Upper lobe of left lung (tissue), 6 donors: ENCODE results near the gene PRKAG2. TPM values are rescaled to one million over a fixed set of nuclear protein-coding genes. Genes with fewer than 3 reads are reported as not detected.

Source experiments
- ATAC-seq, 2 donors: fragments of 200-7000 bp; cut with Tn5 transposase; one replicate each; pipeline ENCODE4 v1.9.1; 2022; ENCODE audit warnings: mild to moderate bottlenecking in 2 of 2, moderate library complexity in 2 of 2; ENCODE audit not compliant: low FRiP score in 2 of 2
- DNase-seq, 2 donors: peaks; one replicate each; pipeline ENCODE4 v3.0.0-alpha.2; 2019 to 2020
- H3K27ac ChIP-seq, 4 donors: fragments of 200-600 bp; sonication (generic); one replicate each; pipeline ENCODE4 v1.5.1; 2016 to 2019
- H3K27me3 ChIP-seq, 4 donors: fragments of 200-600 bp; sonication (generic); one replicate each; pipeline ENCODE4 v1.5.1; 2017 to 2019
- H3K36me3 ChIP-seq, 4 donors: fragments of 200-600 bp; sonication (generic); one replicate each; pipeline ENCODE4 v1.5.1; 2016 to 2019
- H3K4me1 ChIP-seq, 4 donors: fragments of 200-600 bp; sonication (generic); one replicate each; pipeline ENCODE4 v1.5.1; 2018 to 2019
- H3K4me3 ChIP-seq, 4 donors: fragments of 200-600 bp; sonication (generic); one replicate each; pipeline ENCODE4 v1.5.1; 2017 to 2019; ENCODE audit warnings: mild to moderate bottlenecking in 2 of 4, moderate library complexity in 1 of 4
- H3K9me3 ChIP-seq, 4 donors: fragments of 200-600 bp; sonication (generic); one replicate each; pipeline ENCODE4 v1.5.1; 2018 to 2019
- EP300 ChIP-seq, 4 donors: sonication (generic); formaldehyde crosslinking; IDR thresholded peaks; one replicate each; pipeline ENCODE4 v1.5.1; 2017; ENCODE audit warnings: antibody characterized with exemption in 4 of 4, control low read depth in 2 of 4
- POLR2A ChIP-seq, 4 donors: fragments of 450-650 bp; IDR thresholded peaks; one replicate each; pipeline ENCODE4 v1.5.1; 2016 to 2017; ENCODE audit warnings: antibody characterized with exemption in 4 of 4, mild to moderate bottlenecking in 2 of 4
- POLR2AphosphoS5 ChIP-seq, 2 donors: sonication (generic); formaldehyde crosslinking; IDR thresholded peaks; one replicate each; pipeline ENCODE4 v1.5.1; 2017; ENCODE audit warnings: antibody characterized with exemption in 2 of 2
- WGBS, 2 donors: methylation state at CpG; one replicate each; pipeline ENCODE4 v1.1.5; 2017 to 2018; 5-methylcytosine and 5-hydroxymethylcytosine counted together
- total RNA-seq, 6 donors: library from RNA; depleted of rRNA in 4 of 6; stranded (reverse); fragments of >200 nt in 4 of 6; gene quantifications; one replicate each; pipeline versions ENCODE4 v1.1.0 to v1.2.1, GENCODE V29; 2016 to 2021
- TF ChIP-seq, protein P1 (sequence below), 6 experiments: fragments of 450-650 bp in 4 of 6; fragments of 200-600 bp in 2 of 6; sonication (generic) in 2 of 6; IDR thresholded peaks; one replicate each; pipeline ENCODE4 v1.5.1; 2016 to 2019; ENCODE audit warnings: antibody characterized with exemption in 6 of 6
- donor health status: DM: no; HTN: no; CAD: no; lungs with moderate emphysema.
- donor health status: DM: no; HTN: yes; CAD: no; lungs with severe emphysema.

Gene PRKAG2
- total RNA-seq, 6 donors from 2014 or later, result 20.6 to 68.1 (median 29.6) TPM

DNA sequence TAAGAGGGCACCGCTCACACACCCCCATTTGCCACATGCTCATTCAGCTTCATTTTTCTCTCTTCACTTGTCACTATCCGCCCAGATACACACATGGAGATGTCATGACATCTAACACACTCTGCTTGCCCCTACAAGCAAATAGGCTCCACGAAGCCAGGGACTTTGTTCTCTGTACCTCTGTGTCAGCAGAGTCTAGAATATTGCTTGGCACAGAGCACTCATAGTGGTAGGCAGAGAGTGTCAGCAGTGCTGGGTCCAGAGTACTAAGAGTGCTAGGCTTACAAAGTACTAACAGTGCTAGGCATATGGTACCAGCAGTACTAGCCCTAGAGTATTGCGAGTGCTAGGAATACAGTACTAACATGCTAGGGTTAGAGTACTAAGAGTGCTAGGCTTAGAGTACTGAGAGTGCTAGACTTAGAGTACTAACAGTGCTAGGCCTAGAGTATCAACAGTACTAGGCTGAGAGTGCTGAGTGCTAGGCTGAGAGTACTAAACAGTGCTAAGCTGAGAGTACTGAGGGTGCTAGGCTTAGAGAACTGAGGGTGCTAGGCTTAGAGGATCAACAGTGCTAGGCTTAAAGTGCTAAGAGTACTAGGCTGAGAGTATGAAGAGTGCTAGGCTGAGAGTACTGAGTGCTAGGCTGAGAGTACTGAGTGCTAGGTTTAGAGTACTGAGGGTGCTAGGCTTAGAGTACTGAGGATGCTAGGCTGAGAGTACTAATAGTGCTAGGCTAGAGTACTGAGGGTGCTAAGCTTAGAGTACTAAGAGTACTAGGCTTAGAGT lies 166.1 kb downstream of the PRKAG2 start:
- DNase-seq, result no peak
- Histone ChIP-seq H3K36me3 (no peaks in the 10 kb centered on the region), H3K4me3 (no peak overlapping the region), H3K4me1 (peaks cover 12 to 23% (median 15%) of the 10 kb centered on the region in 4 donors), H3K9me3 (no peaks in the 10 kb centered on the region), H3K27ac (no peak overlapping the region), H3K27me3 (no peaks in the 10 kb centered on the region)
- ATAC-seq, result no peak
- 92 to 97% methylated on average over 4 of the region's 4 CpGs for WGBS, 2 donors
- TF ChIP-seq POLR2AphosphoS5 (IDR thresholded peaks at IDR 0.05), result no peak
- TF ChIP-seq POLR2A (IDR thresholded peaks at IDR 0.05), result no peak
- TF ChIP-seq, protein P1, sequence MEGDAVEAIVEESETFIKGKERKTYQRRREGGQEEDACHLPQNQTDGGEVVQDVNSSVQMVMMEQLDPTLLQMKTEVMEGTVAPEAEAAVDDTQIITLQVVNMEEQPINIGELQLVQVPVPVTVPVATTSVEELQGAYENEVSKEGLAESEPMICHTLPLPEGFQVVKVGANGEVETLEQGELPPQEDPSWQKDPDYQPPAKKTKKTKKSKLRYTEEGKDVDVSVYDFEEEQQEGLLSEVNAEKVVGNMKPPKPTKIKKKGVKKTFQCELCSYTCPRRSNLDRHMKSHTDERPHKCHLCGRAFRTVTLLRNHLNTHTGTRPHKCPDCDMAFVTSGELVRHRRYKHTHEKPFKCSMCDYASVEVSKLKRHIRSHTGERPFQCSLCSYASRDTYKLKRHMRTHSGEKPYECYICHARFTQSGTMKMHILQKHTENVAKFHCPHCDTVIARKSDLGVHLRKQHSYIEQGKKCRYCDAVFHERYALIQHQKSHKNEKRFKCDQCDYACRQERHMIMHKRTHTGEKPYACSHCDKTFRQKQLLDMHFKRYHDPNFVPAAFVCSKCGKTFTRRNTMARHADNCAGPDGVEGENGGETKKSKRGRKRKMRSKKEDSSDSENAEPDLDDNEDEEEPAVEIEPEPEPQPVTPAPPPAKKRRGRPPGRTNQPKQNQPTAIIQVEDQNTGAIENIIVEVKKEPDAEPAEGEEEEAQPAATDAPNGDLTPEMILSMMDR (IDR thresholded peaks at IDR 0.05), result no peak
- TF ChIP-seq EP300 (IDR thresholded peaks at IDR 0.05), result no peak

DNA sequence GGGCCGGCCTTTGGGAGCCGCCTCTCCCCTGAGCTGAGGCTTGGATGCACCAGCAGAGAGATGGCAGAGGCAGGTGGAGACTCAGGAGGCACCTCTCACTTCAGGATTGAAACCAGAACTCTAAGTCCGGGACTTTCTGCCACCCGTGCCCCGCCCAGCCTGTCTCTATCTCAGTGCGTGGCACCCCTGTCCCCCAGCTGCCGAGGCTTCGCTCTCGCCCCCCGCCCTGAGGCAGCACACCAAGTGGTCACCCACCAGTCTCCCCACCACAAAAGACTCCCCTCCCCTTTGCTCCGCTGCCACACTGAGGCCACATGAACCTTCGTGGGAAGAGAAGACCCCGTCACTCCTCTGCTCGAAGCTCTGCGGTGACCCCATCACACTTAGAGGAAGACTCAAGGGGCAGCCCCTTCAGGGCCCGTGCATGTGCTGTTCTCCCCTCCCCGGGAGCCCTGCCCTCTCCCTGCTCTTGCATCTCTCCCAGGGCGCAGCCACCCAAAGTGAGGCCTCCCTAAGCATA lies 166.7 kb downstream of the PRKAG2 start:
- DNase-seq, result no peak
- Histone ChIP-seq H3K9me3 (no peaks in the 10 kb centered on the region), H3K4me3 (no peak overlapping the region), H3K36me3 (no peaks in the 10 kb centered on the region), H3K27me3 (no peaks in the 10 kb centered on the region), H3K4me1 (peaks cover 13 to 29% (median 21%) of the 10 kb centered on the region in 4 donors), H3K27ac (no peak overlapping the region)
- WGBS, 2 donors, result 91 to 94% methylated on average over 9 to 16 of the region's 18 CpGs
- TF ChIP-seq, protein P1 (IDR thresholded peaks at IDR 0.05), result no peak
- no peak for TF ChIP-seq EP300 (IDR thresholded peaks at IDR 0.05)
- TF ChIP-seq POLR2A (IDR thresholded peaks at IDR 0.05), result no peak
- TF ChIP-seq POLR2AphosphoS5 (IDR thresholded peaks at IDR 0.05), result no peak
- ATAC-seq, result no peak

DNA sequence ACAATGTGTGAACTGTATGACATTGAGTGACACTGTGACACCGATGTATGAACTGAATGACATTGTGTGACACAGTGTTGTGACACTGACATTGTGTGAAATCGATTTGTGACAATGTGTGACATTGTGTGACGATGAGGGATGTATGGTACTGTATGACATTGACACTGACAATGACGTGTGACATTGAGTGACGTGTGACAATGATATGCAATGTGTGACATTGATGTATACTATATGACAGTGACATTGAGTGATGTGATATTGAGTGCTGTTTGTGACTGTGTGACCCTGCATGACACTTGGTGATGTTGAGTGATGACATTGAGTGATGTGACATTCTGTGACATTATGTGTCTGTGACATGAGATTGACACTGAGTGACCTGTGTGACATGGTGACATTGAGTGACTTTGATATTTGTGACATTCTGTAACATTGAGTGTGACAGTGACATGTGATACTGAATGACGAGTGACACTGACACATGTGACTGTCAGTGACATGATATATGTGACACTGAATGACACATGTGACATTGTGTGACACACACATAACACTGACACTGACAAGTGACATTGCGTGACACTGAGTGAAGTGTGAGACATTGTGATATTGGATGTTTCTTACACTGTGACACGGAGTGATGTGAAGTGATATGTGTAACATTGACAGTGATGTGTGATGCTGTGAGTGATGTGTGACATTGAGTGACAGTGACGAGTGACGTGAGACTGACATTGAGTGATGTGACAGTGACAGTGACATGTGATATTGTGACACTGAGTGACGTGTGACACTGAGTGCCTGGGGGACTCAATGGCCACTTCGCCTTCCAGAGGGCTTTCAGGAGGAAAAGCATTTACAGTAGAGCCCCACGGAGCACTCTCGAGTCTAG lies 167.5 kb downstream of the PRKAG2 start:
- Histone ChIP-seq H3K27ac (no peak overlapping the region), H3K36me3 (no peaks in the 10 kb centered on the region), H3K4me1 (peaks cover 13 to 33% (median 21%) of the 10 kb centered on the region in 4 donors), H3K9me3 (no peaks in the 10 kb centered on the region), H3K4me3 (no peak overlapping the region), H3K27me3 (no peaks in the 10 kb centered on the region)
- ATAC-seq, result no peak
- WGBS, 2 donors, result 92 to 93% methylated on average over 13 to 14 of the region's 14 CpGs
- DNase-seq, result no peak
- TF ChIP-seq POLR2A (IDR thresholded peaks at IDR 0.05), result no peak
- no peak for TF ChIP-seq EP300 (IDR thresholded peaks at IDR 0.05)
- no peak for TF ChIP-seq POLR2AphosphoS5 (IDR thresholded peaks at IDR 0.05)
- TF ChIP-seq, protein P1 (IDR thresholded peaks at IDR 0.05), result no peak

DNA sequence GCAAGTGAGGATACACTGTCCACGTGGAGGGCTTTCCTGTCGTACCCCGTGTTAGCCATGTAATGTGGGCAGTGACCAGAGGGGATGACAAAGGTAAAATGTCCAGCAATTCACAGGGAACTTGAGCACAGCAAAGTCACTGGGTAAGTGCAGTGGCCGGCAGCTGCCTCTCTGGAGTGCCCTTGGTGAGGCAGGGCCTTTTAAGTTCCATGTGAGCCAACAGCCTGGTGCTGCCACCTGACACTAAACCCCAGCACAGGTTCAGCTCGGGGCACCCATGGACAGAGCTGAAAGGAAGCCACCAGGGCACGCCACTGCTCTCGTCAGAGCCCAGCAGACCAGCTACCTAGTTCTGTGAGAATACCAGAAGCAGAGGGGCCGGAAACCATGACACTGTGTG lies 168.3 kb downstream of the PRKAG2 start:
- no peaks in the 10 kb centered on the region for H3K27me3 ChIP-seq
- no peak overlapping the region for H3K27ac ChIP-seq
- DNase-seq (no peak), ATAC-seq (no peak)
- 88 to 93% methylated on average over 7 to 8 of the region's 8 CpGs for WGBS, 2 donors
- H3K9me3 ChIP-seq, result no peaks in the 10 kb centered on the region
- H3K4me1 ChIP-seq, result peaks cover 13 to 33% (median 21%) of the 10 kb centered on the region in 4 donors
- no peaks in the 10 kb centered on the region for H3K36me3 ChIP-seq
- TF ChIP-seq, protein P1 (IDR thresholded peaks at IDR 0.05), result no peak
- TF ChIP-seq EP300 (IDR thresholded peaks at IDR 0.05) (no peak), POLR2AphosphoS5 (IDR thresholded peaks at IDR 0.05) (no peak), POLR2A (IDR thresholded peaks at IDR 0.05) (no peak)
- H3K4me3 ChIP-seq, result no peak overlapping the region
